Activated naive CD4-positive, alpha-beta T cell treated with anti-CD3 and anti-CD28 coated beads, Interleukin-2, amount 10 ng/mL, durations not matched to agents 7 days and 5 days (primary cell): ENCODE results near the gene KCNK7.
A peak's percentile ranks its signal among the peaks of the same experiment; 100 is the strongest.

Experiments used
- CTCF ChIA-PET: fragments of 350-600 bp; sonication (Branson Sonifier 250); formaldehyde crosslinking; loops from one replicate; lab custom pipeline; 2021; ENCODE audit warnings: antibody characterized with exemption; lab: Charles Lee
- DNase-seq: peaks from one replicate; pipeline ENCODE4 v3.0.0-alpha.2; 2020
- H3K27ac Mint-ChIP-seq: one replicate; pipeline ENCODE4 v1.8.0; 2021; ENCODE audit warnings: mild to moderate bottlenecking, moderate library complexity, mixed read lengths
- H3K27me3 Mint-ChIP-seq: one replicate; pipeline ENCODE4 v1.8.0; 2021; ENCODE audit warnings: mild to moderate bottlenecking, mixed read lengths
- H3K36me3 Mint-ChIP-seq: one replicate; pipeline ENCODE4 v1.8.0; 2021; ENCODE audit warnings: mixed read lengths
- H3K4me1 Mint-ChIP-seq: one replicate; pipeline ENCODE4 v1.8.0; 2021; ENCODE audit warnings: mixed read lengths
- H3K4me3 Mint-ChIP-seq: one replicate; pipeline ENCODE4 v1.8.0; 2021; ENCODE audit warnings: mild to moderate bottlenecking, moderate library complexity, mixed read lengths
- H3K9me3 Mint-ChIP-seq: one replicate; pipeline ENCODE4 v1.8.0; 2021; ENCODE audit warnings: mixed read lengths

KCNK7 gene

DNA sequence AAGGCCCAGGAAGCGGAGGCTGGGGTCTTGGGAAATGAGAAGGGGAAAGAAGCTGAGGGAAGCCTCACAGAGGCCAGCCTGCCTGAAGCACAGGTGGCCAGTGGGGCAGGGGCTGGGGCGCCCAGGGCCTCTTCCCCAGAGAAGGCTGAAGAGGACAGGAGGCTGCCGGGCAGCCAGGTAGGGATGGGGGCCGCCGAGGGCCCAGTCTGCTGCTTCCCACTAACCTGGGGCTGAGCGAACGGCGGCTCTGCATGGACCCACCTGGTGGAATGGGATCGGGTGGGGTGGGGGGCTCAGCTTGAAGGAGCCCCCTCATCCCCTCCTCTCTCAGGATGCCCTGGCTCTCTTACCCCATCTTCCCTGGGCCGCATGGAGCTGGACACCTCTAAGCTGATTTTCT lies 12.0 kb downstream of the KCNK7 start:
- CTCF ChIA-PET: interaction anchor here (2.2 kb wide), 1 partner anchor 10 kb away, joined by 15 read pairs; no protein-coding TSS in a partner anchor
- no peaks in the 10 kb centered on the region for H3K9me3 Mint-ChIP-seq
- DNase-seq: no peak
- H3K36me3 Mint-ChIP-seq: peaks cover 43% of the 10 kb centered on the region
- no peaks in the 10 kb centered on the region for H3K27me3 Mint-ChIP-seq
- no peak overlapping the region for H3K4me3 Mint-ChIP-seq
- no peak overlapping the region for H3K27ac Mint-ChIP-seq
- H3K4me1 Mint-ChIP-seq: peaks cover 40% of the 10 kb centered on the region

DNA sequence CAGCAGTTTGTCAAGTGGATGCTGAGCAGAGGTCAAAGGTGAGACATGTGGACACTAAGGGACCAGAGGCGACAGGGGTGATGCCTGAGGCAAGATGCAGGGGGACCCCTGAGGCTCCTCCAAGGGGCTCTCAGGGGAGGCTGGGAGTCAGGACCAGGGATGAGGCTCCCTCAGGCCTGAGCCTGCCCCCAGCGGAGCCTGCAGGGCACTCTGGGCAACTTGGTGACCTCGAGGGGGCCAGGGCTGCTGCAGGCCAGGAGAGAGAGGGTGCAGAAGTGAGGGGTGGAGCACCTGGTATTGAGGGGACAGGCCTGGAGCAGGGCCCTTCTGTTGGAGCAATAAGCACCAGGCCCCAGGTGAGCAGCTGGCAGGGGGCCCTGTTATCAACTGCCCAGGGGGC lies 13.7 kb downstream of the KCNK7 start:
- DNase-seq: no peak
- CTCF ChIA-PET: interaction anchor here (0.7 to 1.7 kb wide), 2 partner anchors 11 to 41 kb away, joined by 3 to 6 read pairs; no protein-coding TSS in a partner anchor
- Mint-ChIP-seq H3K4me3 (no peak overlapping the region), H3K36me3 (peaks cover 48% of the 10 kb centered on the region), H3K9me3 (no peaks in the 10 kb centered on the region), H3K4me1 (peaks cover 39% of the 10 kb centered on the region), H3K27me3 (no peaks in the 10 kb centered on the region), H3K27ac (no peak overlapping the region)

DNA sequence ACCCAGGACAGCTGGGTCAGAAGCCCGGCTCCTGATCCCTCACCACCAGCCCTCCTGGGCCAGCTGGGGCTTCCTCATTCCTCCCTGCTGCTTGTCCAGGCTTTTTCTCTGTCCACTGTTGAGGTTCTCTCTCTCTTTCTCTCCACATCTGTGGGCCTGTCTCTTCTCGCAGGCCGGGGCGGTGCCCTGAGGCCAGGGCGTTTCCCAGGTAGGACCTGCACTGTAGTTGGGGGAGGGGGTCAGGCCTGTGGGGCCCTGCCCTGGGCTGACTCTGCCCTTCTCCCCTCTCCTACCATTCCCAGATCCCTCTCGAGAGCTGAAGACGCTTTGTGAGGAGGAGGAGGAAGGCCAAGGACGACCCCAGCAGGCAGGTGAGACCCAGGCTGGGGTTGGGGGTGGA lies 14.8 kb downstream of the KCNK7 start:
- DNase-seq: no peak
- Mint-ChIP-seq H3K4me1 (peaks cover 31% of the 10 kb centered on the region), H3K9me3 (no peaks in the 10 kb centered on the region), H3K36me3 (peaks cover 40% of the 10 kb centered on the region), H3K27me3 (no peaks in the 10 kb centered on the region), H3K27ac (no peak overlapping the region), H3K4me3 (no peak overlapping the region)
- CTCF ChIA-PET: no interaction called here

DNA sequence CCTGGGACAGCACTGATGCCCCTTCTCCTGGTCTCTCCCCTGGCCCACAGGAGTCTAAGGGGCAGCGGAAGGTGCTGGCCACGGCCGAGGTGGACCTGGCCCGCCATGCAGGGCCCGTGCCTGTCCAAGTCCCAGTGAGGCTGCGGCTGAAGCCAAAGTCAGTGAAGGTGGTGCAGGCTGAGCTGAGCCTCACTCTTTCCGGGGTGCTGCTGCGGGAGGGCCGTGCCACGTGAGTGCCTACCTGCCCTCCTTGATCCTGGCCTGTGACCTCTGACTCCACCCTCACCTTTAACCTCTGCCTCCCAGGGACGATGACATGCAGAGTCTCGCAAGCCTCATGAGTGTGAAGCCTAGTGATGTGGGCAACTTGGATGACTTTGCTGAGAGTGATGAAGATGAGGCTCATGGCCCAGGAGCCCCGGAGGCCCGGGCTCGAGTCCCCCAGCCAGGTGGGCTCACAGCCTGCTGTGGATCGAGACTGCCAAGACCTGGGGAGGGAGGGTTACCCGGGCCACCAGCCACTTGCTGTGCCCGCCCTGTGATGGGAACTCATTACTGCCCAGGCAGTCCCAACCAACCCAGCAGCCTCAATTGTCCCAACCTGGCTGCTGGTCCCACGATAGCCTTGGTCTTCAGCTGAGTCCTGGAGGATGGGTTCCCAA lies 15.4 kb downstream of the KCNK7 start:
- H3K27ac Mint-ChIP-seq: no peak overlapping the region
- no peaks in the 10 kb centered on the region for H3K27me3 Mint-ChIP-seq
- no peak overlapping the region for H3K4me3 Mint-ChIP-seq
- H3K4me1 Mint-ChIP-seq: peaks cover 35% of the 10 kb centered on the region
- peaks cover 41% of the 10 kb centered on the region for H3K36me3 Mint-ChIP-seq
- no peaks in the 10 kb centered on the region for H3K9me3 Mint-ChIP-seq
- DNase-seq: no peak
- CTCF ChIA-PET: no interaction called here

DNA sequence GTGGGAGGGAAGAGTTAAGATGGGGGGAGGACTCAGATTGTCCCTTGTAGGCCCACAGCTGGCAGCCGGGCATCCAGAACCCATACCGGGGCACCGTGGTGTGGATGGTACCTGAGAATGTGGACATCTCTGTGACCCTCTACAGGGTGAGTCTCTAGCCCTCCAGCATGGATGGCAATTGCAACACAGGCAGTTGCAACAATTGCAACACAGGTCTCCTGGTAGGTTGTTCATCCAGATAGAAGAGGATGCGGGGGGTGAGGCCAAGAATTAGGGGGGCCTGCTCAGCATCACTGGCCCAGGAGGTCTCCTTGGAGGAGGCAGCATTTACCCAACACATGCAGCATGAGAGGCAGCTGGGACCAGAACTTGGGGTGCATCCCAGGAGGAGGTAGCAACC lies 16.3 kb downstream of the KCNK7 start:
- H3K4me3 Mint-ChIP-seq: peak overlapping the region; percentile 5
- peaks cover 44% of the 10 kb centered on the region for H3K36me3 Mint-ChIP-seq
- CTCF ChIA-PET: interaction anchor here (1.0 to 4.5 kb wide), 2 partner anchors 9 to 16 kb away, joined by 3 to 31 read pairs; partner anchors contain the start of gene KCNK7

GRCh38 chr11:65578667-65579066 lies 16.9 kb downstream of the KCNK7 start:
- peaks cover 4% of the 10 kb centered on the region for H3K27me3 Mint-ChIP-seq
- peak overlapping the region; percentile 28 for H3K27ac Mint-ChIP-seq
- CTCF ChIA-PET: interaction anchor here (1.0 to 4.5 kb wide), 2 partner anchors 9 to 16 kb away, joined by 3 to 31 read pairs; partner anchors contain the start of gene KCNK7
- peaks cover 43% of the 10 kb centered on the region for H3K4me1 Mint-ChIP-seq
- peak overlapping the region; percentile 83 for H3K4me3 Mint-ChIP-seq
- no peaks in the 10 kb centered on the region for H3K9me3 Mint-ChIP-seq
- H3K36me3 Mint-ChIP-seq: peaks cover 43% of the 10 kb centered on the region
- no peak for DNase-seq

More for the DNA sequence above, 16.3 kb downstream of the KCNK7 start:
- Mint-ChIP-seq H3K27ac (peak overlapping the region; percentile 37), H3K9me3 (no peaks in the 10 kb centered on the region), H3K27me3 (peaks cover 4% of the 10 kb centered on the region), H3K4me1 (peaks cover 39% of the 10 kb centered on the region)
- DNase-seq: no peak

DNA sequence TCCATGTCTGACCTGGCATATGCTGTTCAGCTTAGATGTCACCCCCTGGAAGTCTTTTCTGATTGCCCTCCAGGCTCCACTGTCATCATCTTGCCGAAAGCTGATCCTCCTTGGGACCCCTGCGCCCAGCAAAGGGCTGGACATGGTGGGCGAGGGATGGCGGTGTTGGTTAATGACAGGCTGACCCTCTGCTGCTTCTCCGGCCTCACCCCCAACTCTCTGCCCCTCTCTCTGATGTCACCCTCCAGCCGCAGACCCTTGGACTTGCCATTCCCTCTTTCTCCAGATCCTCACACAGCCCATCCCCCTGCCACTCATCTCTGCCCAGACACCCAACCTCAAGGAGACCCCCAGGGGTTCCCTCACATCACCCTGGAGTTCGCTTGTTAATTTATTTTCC lies 17.5 kb downstream of the KCNK7 start:
- H3K27me3 Mint-ChIP-seq: peaks cover 4% of the 10 kb centered on the region
- peak overlapping the region; percentile 83 for H3K4me3 Mint-ChIP-seq
- CTCF ChIA-PET: interaction anchor here (1.9 to 4.5 kb wide), 3 partner anchors 10 to 38 kb away, joined by 19 to 60 read pairs (median 31); partner anchors contain the start of gene KCNK7
- no peaks in the 10 kb centered on the region for H3K9me3 Mint-ChIP-seq
- H3K27ac Mint-ChIP-seq: peak overlapping the region; percentile 20
- H3K4me1 Mint-ChIP-seq: peaks cover 44% of the 10 kb centered on the region
- no peak for DNase-seq
- H3K36me3 Mint-ChIP-seq: peaks cover 44% of the 10 kb centered on the region

GRCh38 chr11:65577756-65578109 lies 17.9 kb downstream of the KCNK7 start:
- peak overlapping the region; percentile 58 for H3K27ac Mint-ChIP-seq
- no peak for DNase-seq
- H3K36me3 Mint-ChIP-seq: peaks cover 40% of the 10 kb centered on the region
- H3K4me1 Mint-ChIP-seq: peaks cover 46% of the 10 kb centered on the region
- CTCF ChIA-PET: interaction anchor here (1.9 to 4.5 kb wide), 3 partner anchors 10 to 37 kb away, joined by 19 to 60 read pairs (median 31); partner anchors contain the start of gene KCNK7
- H3K27me3 Mint-ChIP-seq: peaks cover 4% of the 10 kb centered on the region
- H3K9me3 Mint-ChIP-seq: no peaks in the 10 kb centered on the region
- H3K4me3 Mint-ChIP-seq: peak overlapping the region; percentile 83

DNA sequence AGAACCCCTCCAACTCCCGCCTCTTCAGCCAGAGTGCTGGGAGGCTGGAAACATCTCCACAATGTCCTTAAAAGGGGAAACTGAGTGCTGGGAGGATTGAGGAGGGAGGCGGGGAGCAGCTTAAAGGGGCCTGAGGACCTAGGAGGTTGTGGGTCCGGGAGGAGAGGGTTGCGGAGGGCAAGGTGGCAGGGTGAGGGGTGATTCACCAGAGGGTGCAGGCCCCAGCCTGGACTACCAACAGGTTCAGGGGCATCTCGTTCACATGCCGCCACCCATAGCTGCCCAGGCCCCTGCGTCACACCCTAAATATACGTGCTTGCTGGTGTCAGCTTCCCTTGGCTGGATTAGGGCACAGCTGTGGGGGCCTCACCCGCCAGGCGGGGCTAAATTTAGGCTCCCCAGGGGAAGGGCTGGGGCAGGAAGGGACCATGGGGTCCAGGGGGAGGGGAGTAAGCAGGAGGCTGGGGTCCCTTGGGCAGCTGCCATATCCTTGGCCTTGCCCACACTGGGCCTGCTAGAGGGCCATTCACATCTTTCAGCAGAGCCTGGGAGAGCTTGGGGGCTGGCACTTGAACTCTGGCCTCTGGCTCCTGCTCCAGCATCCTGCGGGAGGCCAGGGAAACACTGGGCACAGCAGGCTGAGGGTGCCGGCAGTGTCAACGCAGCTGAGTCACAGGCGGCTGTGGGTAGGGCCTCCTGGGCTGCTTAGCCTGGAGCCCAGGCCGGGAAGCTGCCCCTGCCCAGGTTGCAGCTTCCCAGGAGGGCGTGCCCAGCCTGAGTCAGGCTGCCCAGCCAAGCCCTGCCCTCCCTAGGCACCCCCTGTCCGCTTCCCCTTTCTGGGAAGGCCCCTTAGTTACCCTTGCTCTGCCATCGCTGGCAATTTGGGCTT lies 18.5 kb downstream of the KCNK7 start:
- Mint-ChIP-seq H3K36me3 (peaks cover 36% of the 10 kb centered on the region), H3K27me3 (peaks cover 4% of the 10 kb centered on the region), H3K27ac (peak overlapping the region; percentile 85), H3K4me1 (peaks cover 48% of the 10 kb centered on the region), H3K9me3 (no peaks in the 10 kb centered on the region), H3K4me3 (peak overlapping the region; percentile 83)
- CTCF ChIA-PET: interaction anchor here (1.8 to 4.5 kb wide), 4 partner anchors 11 to 37 kb away, joined by 4 to 60 read pairs (median 25); partner anchors contain the start of gene KCNK7
- no peak for DNase-seq

DNA sequence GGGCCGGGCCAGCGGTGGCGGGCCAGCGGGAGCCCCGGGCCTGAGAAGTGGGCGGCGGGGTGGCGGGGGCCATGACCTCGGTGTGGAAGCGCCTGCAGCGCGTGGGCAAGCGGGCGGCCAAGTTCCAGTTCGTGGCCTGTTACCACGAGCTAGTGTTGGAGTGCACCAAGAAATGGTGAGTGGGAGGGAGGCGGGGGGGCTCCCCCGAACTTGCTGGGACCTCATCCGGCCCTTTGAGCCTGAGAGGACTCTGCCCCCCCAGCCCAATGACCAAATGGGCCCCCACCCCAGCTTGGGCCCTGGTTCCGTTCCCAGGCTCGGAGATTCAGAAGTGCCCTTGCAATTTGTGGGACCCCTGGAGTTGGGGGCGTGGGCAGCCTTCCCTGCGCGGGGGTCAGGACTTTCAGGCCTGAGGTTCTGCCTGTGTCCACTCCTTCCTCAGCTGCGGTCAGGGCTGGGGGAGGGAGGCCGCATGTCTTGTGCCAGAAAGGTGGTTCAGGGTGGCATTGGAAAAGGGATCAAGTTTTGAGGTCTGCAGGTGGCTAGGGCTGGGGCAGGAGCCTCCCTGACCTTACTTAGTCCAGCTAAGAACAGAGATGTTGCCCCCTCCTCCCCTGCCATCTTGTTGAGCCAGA lies 19.3 kb downstream of the KCNK7 start:
- Mint-ChIP-seq H3K27ac (peak overlapping the region; percentile 85), H3K27me3 (peaks cover 4% of the 10 kb centered on the region), H3K4me3 (peak overlapping the region; percentile 83), H3K4me1 (peaks cover 56% of the 10 kb centered on the region), H3K9me3 (no peaks in the 10 kb centered on the region), H3K36me3 (peaks cover 33% of the 10 kb centered on the region)
- peak; percentile 44 for DNase-seq
- CTCF ChIA-PET: interaction anchor here (1.8 to 4.5 kb wide), 4 partner anchors 12 to 36 kb away, joined by 4 to 60 read pairs (median 25); partner anchors contain the start of gene KCNK7

DNA sequence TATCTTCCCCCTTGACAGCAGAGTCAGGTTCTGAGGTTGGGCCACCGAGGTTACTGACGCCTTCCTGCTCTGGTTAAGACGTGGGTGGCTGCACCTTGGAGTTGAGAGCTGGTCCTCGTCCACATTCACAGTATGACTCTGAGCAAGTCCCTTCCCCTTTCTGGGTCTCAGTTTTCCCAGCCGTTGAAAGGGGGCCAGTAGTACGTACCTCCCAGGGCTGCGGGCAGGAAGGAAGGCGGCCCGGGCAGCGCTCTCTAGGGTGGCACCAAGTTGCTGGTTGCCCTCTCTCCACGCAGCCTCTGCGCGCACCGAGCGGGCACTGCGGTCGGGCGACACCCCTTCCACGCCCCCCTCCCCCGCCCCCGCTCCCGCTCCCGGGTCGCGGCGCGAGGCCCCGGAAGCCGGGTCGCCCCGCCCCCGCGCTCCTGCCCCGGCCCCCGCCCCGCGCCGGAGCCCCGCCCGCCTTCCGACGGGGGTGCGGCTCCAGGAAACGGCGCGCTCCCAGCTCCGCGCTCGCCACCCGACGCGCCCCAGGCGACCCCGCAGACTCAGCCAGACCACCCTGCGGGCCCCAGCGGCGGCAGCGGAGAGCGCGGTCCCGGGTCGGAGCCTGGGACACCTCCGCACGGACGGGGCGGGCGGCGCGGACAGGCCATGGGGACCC lies 19.9 kb downstream of the KCNK7 start, which contains the start of gene EHBP1L1:
Gene EHBP1L1 (plus strand): TSS at position 486 of the 664 bp plus-strand sequence. CDS start 250 bp downstream, outside the sequence.
- H3K9me3 Mint-ChIP-seq: no peaks in the 10 kb centered on the region
- H3K4me3 Mint-ChIP-seq: peak within 1 kb of the TSS; percentile 85
- H3K27ac Mint-ChIP-seq: peak within 1 kb of the TSS; percentile 97
- DNase-seq: peak; percentile 88
- CTCF ChIA-PET: interaction anchor here (1.3 to 4.5 kb wide), 4 partner anchors 12 to 35 kb away, joined by 4 to 60 read pairs (median 19); partner anchors contain the start of gene KCNK7
- peaks cover 31% of the 10 kb centered on the region for H3K36me3 Mint-ChIP-seq
- H3K27me3 Mint-ChIP-seq: peaks cover 4% of the 10 kb centered on the region
- peaks cover 61% of the 10 kb centered on the region for H3K4me1 Mint-ChIP-seq

GRCh38 chr11:65574811-65575567 lies 20.6 kb downstream of the KCNK7 start:
- no peak for DNase-seq
- Mint-ChIP-seq H3K4me3 (peak overlapping the region; percentile 85), H3K27ac (peak overlapping the region; percentile 97), H3K4me1 (peaks cover 63% of the 10 kb centered on the region), H3K9me3 (no peaks in the 10 kb centered on the region), H3K27me3 (peaks cover 8% of the 10 kb centered on the region), H3K36me3 (peaks cover 29% of the 10 kb centered on the region)
- CTCF ChIA-PET: interaction anchor here (1.3 to 4.5 kb wide), 3 partner anchors 13 to 34 kb away, joined by 7 to 60 read pairs (median 31); partner anchors contain the start of gene KCNK7
